ENCODE data around the gene FAS.

DNA sequence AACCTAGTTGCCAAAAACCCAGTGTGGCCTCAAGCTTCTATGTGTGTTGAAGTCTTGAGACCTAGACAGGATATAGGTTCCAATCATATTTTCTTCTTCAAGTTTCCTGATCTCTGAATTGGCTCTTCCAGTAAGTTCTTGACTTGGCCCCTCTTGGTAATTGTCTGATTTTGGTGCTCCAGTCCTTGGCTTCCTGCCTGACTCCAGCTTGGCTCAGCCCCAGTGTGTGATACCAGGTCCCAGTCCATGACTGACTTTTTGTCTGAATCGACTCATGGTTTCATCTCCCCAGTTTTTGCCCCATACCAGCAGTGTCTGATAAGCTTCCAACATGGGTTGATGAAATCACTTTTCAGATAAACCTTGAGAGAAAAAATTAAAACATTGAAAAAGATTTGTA is 72.3 kb downstream of the FAS start:
- no peak for TF ChIP-seq POLR2A (IDR thresholded peaks at IDR 0.05)
- TF ChIP-seq, protein P1, sequence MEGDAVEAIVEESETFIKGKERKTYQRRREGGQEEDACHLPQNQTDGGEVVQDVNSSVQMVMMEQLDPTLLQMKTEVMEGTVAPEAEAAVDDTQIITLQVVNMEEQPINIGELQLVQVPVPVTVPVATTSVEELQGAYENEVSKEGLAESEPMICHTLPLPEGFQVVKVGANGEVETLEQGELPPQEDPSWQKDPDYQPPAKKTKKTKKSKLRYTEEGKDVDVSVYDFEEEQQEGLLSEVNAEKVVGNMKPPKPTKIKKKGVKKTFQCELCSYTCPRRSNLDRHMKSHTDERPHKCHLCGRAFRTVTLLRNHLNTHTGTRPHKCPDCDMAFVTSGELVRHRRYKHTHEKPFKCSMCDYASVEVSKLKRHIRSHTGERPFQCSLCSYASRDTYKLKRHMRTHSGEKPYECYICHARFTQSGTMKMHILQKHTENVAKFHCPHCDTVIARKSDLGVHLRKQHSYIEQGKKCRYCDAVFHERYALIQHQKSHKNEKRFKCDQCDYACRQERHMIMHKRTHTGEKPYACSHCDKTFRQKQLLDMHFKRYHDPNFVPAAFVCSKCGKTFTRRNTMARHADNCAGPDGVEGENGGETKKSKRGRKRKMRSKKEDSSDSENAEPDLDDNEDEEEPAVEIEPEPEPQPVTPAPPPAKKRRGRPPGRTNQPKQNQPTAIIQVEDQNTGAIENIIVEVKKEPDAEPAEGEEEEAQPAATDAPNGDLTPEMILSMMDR (IDR thresholded peaks at IDR 0.05), result no peak
